IPS-15b (cell line): Measurements from ENCODE around the gene IFT20.
"Not testable (repeated sequence)": the region's sequence is repeated elsewhere in the genome, so short reads cannot be mapped to it uniquely, and the experiment has no call there.

ENCODE experiments used
- H3K27me3 ChIP-seq: one replicate; pipeline ENCODE4 v1.6.1; 2013; ENCODE audit warnings: low read length; ENCODE audit not compliant: control insufficient read depth, insufficient read depth
- H3K36me3 ChIP-seq: one replicate; pipeline ENCODE4 v1.6.1; 2013; ENCODE audit warnings: low read length; ENCODE audit not compliant: control insufficient read depth, insufficient read depth
- H3K4me1 ChIP-seq: one replicate; pipeline ENCODE4 v1.6.1; 2013; ENCODE audit warnings: mild to moderate bottlenecking, low read length; ENCODE audit not compliant: control insufficient read depth, insufficient read depth
- H3K4me3 ChIP-seq: one replicate; pipeline ENCODE4 v1.5.1; 2013; ENCODE audit warnings: low read depth, low read length
- H3K9ac ChIP-seq: one replicate; pipeline ENCODE4 v1.6.1; 2013; ENCODE audit warnings: low read depth, mild to moderate bottlenecking, low read length
- H3K9me3 ChIP-seq: one replicate; pipeline ENCODE4 v1.6.1; 2013; ENCODE audit warnings: mild to moderate bottlenecking, low read length; ENCODE audit not compliant: control insufficient read depth, insufficient read depth

IFT20 gene

DNA sequence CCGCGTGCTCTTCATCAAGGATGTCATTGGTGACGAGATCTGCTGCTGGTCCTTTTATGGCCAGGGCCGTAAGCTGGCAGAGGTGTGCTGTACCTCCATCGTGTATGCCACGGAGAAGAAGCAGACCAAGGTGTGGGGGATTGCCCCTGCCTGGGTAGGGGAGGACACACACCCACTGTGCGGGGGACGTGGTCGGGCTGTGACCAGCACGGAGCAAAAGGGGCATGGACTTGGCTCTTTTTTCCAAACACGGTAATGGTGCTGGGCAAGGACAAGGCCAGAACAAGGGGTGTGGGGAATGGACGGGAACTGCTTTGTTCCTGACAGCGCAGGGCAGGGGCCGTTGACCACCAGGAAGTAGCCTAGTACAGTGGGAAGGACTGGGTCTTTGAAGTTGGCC, 7.0 kb upstream of the IFT20 start:
- H3K36me3 ChIP-seq = peaks cover 40% of the 10 kb centered on the region
- no peak overlapping the region for H3K4me3 ChIP-seq
- H3K4me1 ChIP-seq = no peaks in the 10 kb centered on the region
- no peaks in the 10 kb centered on the region for H3K27me3 ChIP-seq
- no peaks in the 10 kb centered on the region for H3K9me3 ChIP-seq
- H3K9ac ChIP-seq = no peak overlapping the region

DNA sequence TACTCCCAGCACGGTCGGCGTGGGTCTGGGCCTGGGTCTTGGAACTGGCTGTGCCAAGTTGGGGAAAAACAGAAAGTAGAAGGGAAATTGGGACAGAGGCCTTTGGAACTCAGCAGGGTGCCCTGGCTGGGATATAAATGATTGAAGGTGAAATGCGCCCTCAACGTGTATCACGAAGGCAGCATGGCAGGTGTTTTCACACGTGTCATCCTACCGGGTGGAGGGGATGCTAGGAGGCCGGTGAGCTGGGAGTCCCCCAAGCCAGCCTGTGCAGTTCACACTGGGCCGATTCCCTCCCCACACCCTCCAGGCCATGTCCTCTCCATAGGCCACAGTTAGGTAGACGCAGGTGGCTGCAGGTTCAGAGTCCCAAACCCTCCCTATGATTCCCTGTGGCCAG, 6.2 kb upstream of the IFT20 start:
- Histone ChIP-seq H3K9ac (no peak overlapping the region), H3K9me3 (no peaks in the 10 kb centered on the region), H3K4me3 (no peak overlapping the region), H3K36me3 (peaks cover 34% of the 10 kb centered on the region), H3K27me3 (no peaks in the 10 kb centered on the region), H3K4me1 (peaks cover 7% of the 10 kb centered on the region)

DNA sequence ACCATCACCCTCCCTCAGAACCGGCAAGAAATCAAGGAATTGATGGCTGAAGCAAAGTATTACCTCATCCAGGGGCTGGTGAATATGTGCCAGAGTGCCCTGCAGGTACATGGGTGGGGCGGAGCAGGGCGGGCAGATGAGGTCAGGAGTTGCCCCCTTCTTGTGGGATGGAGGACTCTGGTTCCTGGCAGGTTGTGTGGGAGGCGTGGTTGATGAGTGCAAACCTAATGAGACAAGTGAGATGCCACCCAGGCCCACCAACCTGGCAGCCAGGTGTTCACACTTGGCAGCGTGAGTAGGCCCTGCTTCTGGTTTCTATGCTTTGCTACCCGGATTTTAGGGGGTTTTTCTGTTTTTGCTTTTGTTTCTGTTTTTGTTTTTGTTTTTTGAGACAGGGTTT, 5.1 kb upstream of the IFT20 start:
- no peaks in the 10 kb centered on the region for H3K27me3 ChIP-seq
- no peaks in the 10 kb centered on the region for H3K9me3 ChIP-seq
- no peak overlapping the region for H3K9ac ChIP-seq
- H3K4me3 ChIP-seq = no peak overlapping the region
- H3K36me3 ChIP-seq = peaks cover 29% of the 10 kb centered on the region
- H3K4me1 ChIP-seq = peaks cover 8% of the 10 kb centered on the region

DNA sequence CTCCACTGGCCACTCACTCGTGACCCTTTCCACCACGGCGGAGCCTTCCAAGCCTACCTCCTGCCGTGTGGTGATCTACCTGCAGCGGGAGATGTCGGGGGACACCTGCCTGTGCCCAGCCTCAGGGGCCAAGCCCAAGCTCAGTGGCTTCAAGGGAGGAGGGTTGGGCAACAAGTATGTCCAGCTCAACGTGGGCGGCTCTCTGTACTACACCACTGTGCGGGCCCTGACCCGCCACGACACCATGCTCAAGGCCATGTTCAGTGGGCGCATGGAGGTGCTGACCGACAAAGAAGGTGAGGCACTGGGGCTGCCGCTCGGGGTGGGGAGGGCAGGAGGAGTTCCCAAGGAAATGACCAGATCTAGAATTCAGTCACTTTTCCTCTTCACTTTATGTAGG, 4.2 kb upstream of the IFT20 start:
- H3K36me3 ChIP-seq = peaks cover 22% of the 10 kb centered on the region
- H3K27me3 ChIP-seq = no peaks in the 10 kb centered on the region
- H3K9me3 ChIP-seq = no peaks in the 10 kb centered on the region
- H3K9ac ChIP-seq = no peak overlapping the region
- peaks cover 9% of the 10 kb centered on the region for H3K4me1 ChIP-seq
- H3K4me3 ChIP-seq = no peak overlapping the region

DNA sequence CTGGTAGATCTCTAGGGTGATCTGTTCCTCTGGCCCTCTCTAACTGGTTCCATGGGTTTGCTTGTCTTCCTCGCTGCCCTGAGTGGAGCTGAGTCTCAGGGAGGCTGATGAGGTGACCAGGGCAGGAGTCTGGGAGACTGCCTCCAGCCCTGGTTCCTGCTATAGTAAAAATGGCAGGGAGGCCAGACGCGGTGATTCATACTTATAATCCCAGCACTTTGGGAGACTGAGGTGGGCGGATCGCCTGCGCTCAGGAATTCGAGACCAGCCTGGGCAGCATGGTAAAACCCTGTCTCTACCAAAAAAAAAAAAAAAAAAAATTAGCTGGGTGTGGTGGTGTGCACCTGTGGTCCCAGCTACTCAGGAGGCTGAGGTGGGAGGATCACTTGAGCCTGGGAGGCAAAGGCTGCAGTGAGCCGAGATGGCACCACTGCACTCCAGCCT, 3.5 kb upstream of the IFT20 start:
- Histone ChIP-seq H3K36me3 (peaks cover 19% of the 10 kb centered on the region), H3K4me1 (peaks cover 13% of the 10 kb centered on the region)
- H3K9ac ChIP-seq, H3K27me3 ChIP-seq, H3K4me3 ChIP-seq, H3K9me3 ChIP-seq: not testable (repeated sequence)

DNA sequence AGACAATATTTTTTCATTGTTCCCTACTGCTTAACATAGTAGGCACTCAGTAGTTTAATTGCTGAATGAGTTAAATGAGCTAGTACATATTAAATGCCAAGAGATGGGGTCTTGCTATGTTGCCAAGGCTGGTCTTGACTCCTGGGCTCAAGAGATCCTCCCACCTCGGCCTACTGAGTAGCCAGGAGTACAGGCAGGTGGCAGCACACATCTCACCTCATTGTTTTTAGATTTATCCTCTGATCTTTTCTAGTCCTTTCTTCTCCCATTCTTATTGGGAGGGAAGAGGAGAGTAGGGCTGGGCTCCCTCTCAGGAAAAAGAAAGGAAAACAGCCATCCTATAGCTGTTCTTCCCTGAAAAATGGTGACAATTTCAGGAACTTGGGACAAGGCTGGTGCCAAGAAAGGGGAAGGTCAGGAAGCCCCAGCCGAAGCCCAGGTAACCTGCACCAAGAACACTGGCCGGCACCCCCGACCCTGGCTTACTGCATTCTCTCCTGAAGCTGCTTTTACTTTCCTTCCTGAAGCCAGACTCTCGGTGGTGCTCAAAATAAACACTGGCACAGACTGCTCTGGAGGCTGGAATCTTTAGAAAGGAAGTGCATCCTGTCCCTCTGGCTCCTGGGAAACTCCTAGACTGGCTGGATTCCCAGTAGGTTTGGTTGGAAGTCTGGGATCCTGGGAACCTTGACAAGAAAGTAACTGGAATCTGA, 2.9 kb upstream of the IFT20 start:
- Histone ChIP-seq H3K9ac (no peak overlapping the region), H3K4me1 (peaks cover 13% of the 10 kb centered on the region), H3K36me3 (peaks cover 15% of the 10 kb centered on the region), H3K27me3 (no peaks in the 10 kb centered on the region), H3K9me3 (no peaks in the 10 kb centered on the region), H3K4me3 (no peak overlapping the region)

DNA sequence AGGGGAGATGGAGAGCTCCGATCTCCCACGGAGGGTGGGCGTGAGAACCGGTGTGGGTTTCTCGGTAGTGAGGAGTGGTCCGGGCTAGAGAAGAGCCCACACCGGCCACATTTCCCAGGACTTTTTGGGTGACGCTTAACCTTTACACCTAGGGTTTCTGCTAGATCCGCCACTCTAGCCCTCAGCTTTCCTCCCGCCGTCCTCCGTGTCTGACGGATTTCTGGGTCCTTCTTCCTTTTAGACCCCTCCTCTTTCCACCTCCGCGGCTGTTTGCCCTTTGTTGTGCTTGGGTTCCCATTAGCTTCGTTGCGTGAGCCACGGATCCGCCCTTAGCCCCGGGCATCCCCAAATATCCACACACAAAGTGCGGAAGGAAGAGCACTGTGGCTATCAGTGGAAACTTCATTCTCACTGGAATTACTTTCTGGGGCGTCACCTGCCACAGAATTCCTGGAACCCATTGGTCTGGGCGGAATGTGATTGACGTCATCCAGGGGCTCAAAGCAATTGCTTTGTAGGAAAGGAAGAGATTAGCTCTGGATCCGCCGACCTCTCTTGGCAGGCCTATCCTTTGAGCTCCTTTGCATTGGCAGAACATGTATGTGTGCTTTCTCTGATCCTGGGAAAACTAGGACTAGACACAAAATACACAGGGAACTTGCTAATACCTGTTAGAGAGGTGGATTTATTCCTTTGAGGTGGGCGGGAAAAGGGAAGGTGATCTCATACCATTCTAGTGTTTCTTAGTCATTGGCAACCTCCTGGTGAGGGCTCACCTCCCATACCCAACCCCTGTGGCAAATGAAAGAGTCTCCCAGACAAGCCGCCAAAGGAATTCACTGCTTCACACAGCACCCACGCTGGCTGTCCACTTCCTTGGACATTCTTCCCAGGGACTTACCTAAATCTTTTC, 943 bp upstream of the IFT20 start:
- Histone ChIP-seq H3K4me3 (peak overlapping the region; percentile 97), H3K36me3 (peaks cover 10% of the 10 kb centered on the region), H3K27me3 (no peaks in the 10 kb centered on the region)

DNA sequence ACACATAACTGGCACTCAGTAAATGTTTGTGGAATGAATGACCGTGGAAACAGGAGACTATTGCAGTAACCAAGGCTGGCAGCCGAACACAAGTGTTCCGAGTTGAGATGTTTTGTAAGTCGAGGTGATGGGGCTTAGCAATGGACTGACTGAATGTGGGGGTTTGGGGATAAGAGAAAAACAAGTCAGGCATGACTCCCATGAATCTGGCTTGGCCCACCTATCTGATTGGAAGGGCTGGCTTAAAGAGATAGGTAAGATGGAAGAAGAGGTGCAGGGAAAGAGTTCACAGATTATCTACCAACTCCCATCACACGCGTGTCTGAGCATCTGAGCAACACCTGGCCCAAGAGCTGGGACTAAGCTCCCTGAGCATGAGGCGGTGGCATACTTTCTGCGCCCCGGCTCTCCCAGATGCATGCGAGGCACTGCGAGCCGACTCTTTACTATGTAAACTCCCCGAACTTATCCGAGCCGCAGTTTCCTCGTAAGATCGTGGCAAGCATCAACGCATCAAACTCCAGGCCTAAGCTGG, 539 bp downstream of the IFT20 start:
- Histone ChIP-seq H3K36me3 (peaks cover 13% of the 10 kb centered on the region), H3K9ac (peak overlapping the region; percentile 49), H3K27me3 (no peaks in the 10 kb centered on the region)

More for the DNA sequence above, 943 bp upstream of the IFT20 start:
- H3K4me1 ChIP-seq = peaks cover 13% of the 10 kb centered on the region
- no peaks in the 10 kb centered on the region for H3K9me3 ChIP-seq
- peak overlapping the region; percentile 90 for H3K9ac ChIP-seq

DNA sequence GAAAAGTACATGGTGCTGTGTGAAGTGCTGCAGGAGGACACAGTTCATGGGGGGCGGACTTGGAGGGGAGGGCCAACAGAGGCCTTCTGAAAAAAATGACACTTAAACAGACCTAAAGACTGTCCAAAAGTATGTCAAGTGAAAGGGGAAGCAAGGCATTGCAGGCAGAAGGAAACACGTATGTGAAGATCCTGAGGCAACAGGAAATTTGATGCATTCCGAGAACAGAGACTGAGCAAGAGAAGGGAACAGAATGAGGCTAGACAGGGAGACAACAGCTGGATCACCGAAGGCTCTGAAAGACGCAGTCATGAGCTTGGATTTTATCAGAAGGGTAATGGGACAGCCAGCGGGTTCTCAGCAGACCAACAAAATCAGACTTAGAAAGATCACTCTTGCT, 1.1 kb downstream of the IFT20 start:
- Histone ChIP-seq H3K36me3 (peaks cover 8% of the 10 kb centered on the region), H3K4me3 (peak overlapping the region; percentile 89), H3K9ac (peak overlapping the region; percentile 4), H3K9me3 (no peaks in the 10 kb centered on the region), H3K27me3 (no peaks in the 10 kb centered on the region), H3K4me1 (peaks cover 13% of the 10 kb centered on the region)

More for the DNA sequence above, 539 bp downstream of the IFT20 start:
- peaks cover 13% of the 10 kb centered on the region for H3K4me1 ChIP-seq
- H3K9me3 ChIP-seq = no peaks in the 10 kb centered on the region
- H3K4me3 ChIP-seq = peak overlapping the region; percentile 89

DNA sequence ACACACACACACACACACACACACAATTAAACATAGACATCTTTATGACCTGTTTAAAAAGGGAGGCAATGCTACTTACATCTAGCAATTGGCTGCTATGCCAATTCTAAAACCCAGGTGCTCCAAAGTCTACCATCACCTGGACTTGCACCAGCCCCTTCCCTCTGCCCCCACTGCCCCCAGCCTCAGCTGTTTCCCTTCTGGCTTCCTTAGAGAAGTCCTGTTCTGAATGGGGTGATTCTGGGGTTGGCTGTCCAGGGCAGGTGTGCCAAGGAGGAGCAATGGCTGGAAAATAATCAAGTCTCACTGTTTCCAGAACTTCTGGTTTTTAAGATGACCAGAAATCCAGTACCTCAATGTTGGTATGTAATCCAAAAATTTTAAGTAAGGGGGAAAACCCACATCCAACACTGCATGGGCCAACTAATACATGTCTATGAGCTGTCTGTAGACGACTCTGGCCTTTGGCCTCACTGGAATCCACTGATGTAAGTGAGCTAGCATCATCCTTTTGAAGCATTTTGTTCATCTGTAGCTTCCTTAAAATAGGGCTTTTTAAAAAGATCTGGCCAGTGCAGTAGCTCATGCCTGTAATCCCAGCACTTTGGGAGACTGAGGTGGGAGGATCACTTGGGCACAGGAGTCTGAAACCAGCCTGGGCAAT, 2.1 kb downstream of the IFT20 start:
- Histone ChIP-seq H3K4me1 (peaks cover 13% of the 10 kb centered on the region), H3K36me3 (peaks cover 8% of the 10 kb centered on the region), H3K27me3 (no peaks in the 10 kb centered on the region), H3K9me3 (no peaks in the 10 kb centered on the region), H3K9ac (no peak overlapping the region), H3K4me3 (no peak overlapping the region)

DNA sequence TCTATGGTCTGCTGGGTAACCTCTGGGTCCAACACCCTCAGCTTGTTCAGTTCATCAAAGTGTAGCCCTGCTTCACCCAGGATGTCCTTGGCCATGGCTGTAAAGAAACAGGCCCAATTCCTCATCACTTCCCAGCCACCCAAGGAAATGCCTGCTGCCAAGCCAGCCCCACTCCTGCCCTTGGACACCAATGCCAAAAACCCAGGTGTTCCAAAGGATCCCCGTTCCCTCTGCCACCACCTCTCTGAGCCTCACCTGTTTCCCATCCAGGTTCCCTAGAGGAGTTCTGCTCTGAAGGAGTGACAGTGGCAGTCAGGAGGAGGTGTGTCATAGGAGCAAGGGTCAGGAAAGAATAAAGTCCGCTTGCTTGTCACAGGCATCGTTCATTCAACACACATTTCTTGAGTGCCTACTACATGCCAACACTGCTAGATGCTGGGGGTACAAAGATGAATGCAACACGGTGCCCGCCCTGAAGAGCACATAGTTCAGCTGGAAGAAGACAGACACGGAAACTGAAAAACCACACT, 3.3 kb downstream of the IFT20 start:
- Histone ChIP-seq H3K4me3 (no peak overlapping the region), H3K36me3 (peaks cover 13% of the 10 kb centered on the region), H3K9ac (no peak overlapping the region), H3K9me3 (no peaks in the 10 kb centered on the region), H3K27me3 (no peaks in the 10 kb centered on the region), H3K4me1 (peaks cover 10% of the 10 kb centered on the region)
